Measurements from ENCODE around the gene ZNF787. TPM values are rescaled to one million over a fixed set of nuclear protein-coding genes. Genes with fewer than 3 reads are reported as not detected.

Gene ZNF787
- total and polyA plus RNA-seq, 2 donors (not counting 1 experiment from before 2014, with no cell fraction given), result 2.6 to 28.7 TPM

- Histone ChIP-seq H3K9me3 (ENCODE audit: control insufficient read depth, insufficient read depth, low read depth, low read length) (no peaks in the 10 kb centered on the region), H4K20me1 (ENCODE audit: control insufficient read depth, extremely low read depth, insufficient read depth, low read length) (no peaks in the 10 kb centered on the region), H3K27me3 (ENCODE audit: control insufficient read depth, insufficient read depth, low read length) (no peaks in the 10 kb centered on the region), H3K9ac (ENCODE audit: insufficient read depth, low read length) (no peak overlapping the region), H3K79me2 (ENCODE audit: control insufficient read depth, insufficient read depth, low read length) (peaks cover 7% of the 10 kb centered on the region), H3K36me3 (ENCODE audit: control insufficient read depth, insufficient read depth, low read length) (no peaks in the 10 kb centered on the region), H2AFZ (ENCODE audit: low read length) (no peak overlapping the region), H3K27ac (ENCODE audit: insufficient read depth, low read length) (no peak overlapping the region), H3K4me1 (ENCODE audit: control insufficient read depth, extremely low read depth, insufficient read depth, low read length) (no peaks in the 10 kb centered on the region), H3K4me2 (ENCODE audit: extremely low read depth, insufficient read depth, low read length) (no peak overlapping the region), H3K4me3 (replicated peaks in 1 of 4; ENCODE audit: control extremely low read depth in 1 of 4, insufficient read depth in 1 of 4, low read depth in 3 of 4, low read length in 4 of 4) (no peak overlapping the region)
- TF ChIP-seq CTCF (conservative IDR thresholded peaks at IDR 0.05 in 1 of 2, IDR thresholded peaks at IDR 0.05 in 1 of 2; ENCODE audit: low read depth in 1 of 2, low read length in 2 of 2), result no peak
- TF ChIP-seq EZH2 (IDR thresholded peaks at IDR 0.05; ENCODE audit: low read length, missing control alignments), result no peak
- no peak for DNase-seq (ENCODE audit: low read depth in 2 of 2)
These were observed 16.3 kb upstream of the ZNF787 start for GRCh38 chr19:56137405-56137804.

- Histone ChIP-seq H3K4me2 (ENCODE audit: extremely low read depth, insufficient read depth, low read length) (no peak overlapping the region), H3K4me1 (ENCODE audit: control insufficient read depth, extremely low read depth, insufficient read depth, low read length) (no peaks in the 10 kb centered on the region), H3K79me2 (ENCODE audit: control insufficient read depth, insufficient read depth, low read length) (no peaks in the 10 kb centered on the region), H3K4me3 (replicated peaks in 1 of 4; ENCODE audit: control extremely low read depth in 1 of 4, insufficient read depth in 1 of 4, low read depth in 3 of 4, low read length in 4 of 4) (no peak overlapping the region), H3K27ac (ENCODE audit: insufficient read depth, low read length) (no peak overlapping the region), H3K36me3 (ENCODE audit: control insufficient read depth, insufficient read depth, low read length) (no peaks in the 10 kb centered on the region), H3K27me3 (ENCODE audit: control insufficient read depth, insufficient read depth, low read length) (no peaks in the 10 kb centered on the region), H3K9ac (ENCODE audit: insufficient read depth, low read length) (no peak overlapping the region), H3K9me3 (ENCODE audit: control insufficient read depth, insufficient read depth, low read depth, low read length) (no peaks in the 10 kb centered on the region), H2AFZ (ENCODE audit: low read length) (no peak overlapping the region), H4K20me1 (ENCODE audit: control insufficient read depth, extremely low read depth, insufficient read depth, low read length) (no peaks in the 10 kb centered on the region)
- TF ChIP-seq CTCF (conservative IDR thresholded peaks at IDR 0.05 in 1 of 2, IDR thresholded peaks at IDR 0.05 in 1 of 2; ENCODE audit: low read depth in 1 of 2, low read length in 2 of 2) (no peak), EZH2 (IDR thresholded peaks at IDR 0.05; ENCODE audit: low read length, missing control alignments) (no peak)
- DNase-seq (ENCODE audit: low read depth in 2 of 2), result no peak
These were observed 15.3 kb upstream of the ZNF787 start for GRCh38 chr19:56136362-56136761.

GRCh38 chr19:56134654-56134921, 13.5 kb upstream of the ZNF787 start:
- Histone ChIP-seq H3K9me3 (ENCODE audit: control insufficient read depth, insufficient read depth, low read depth, low read length) (no peaks in the 10 kb centered on the region), H3K9ac (ENCODE audit: insufficient read depth, low read length) (no peak overlapping the region), H3K79me2 (ENCODE audit: control insufficient read depth, insufficient read depth, low read length) (no peaks in the 10 kb centered on the region), H3K36me3 (ENCODE audit: control insufficient read depth, insufficient read depth, low read length) (no peaks in the 10 kb centered on the region), H3K4me3 (replicated peaks in 1 of 4; ENCODE audit: control extremely low read depth in 1 of 4, insufficient read depth in 1 of 4, low read depth in 3 of 4, low read length in 4 of 4) (no peak overlapping the region), H2AFZ (ENCODE audit: low read length) (no peak overlapping the region), H3K4me1 (ENCODE audit: control insufficient read depth, extremely low read depth, insufficient read depth, low read length) (no peaks in the 10 kb centered on the region), H3K4me2 (ENCODE audit: extremely low read depth, insufficient read depth, low read length) (no peak overlapping the region), H3K27ac (ENCODE audit: insufficient read depth, low read length) (no peak overlapping the region), H3K27me3 (ENCODE audit: control insufficient read depth, insufficient read depth, low read length) (no peaks in the 10 kb centered on the region), H4K20me1 (ENCODE audit: control insufficient read depth, extremely low read depth, insufficient read depth, low read length) (no peaks in the 10 kb centered on the region)
- TF ChIP-seq EZH2 (IDR thresholded peaks at IDR 0.05; ENCODE audit: low read length, missing control alignments), result no peak
- no peak for TF ChIP-seq CTCF (conservative IDR thresholded peaks at IDR 0.05 in 1 of 2, IDR thresholded peaks at IDR 0.05 in 1 of 2; ENCODE audit: low read depth in 1 of 2, low read length in 2 of 2)
- DNase-seq (ENCODE audit: low read depth in 2 of 2), result no peak

Measured in fibroblast of lung (primary cell).